A549 treated with Mapracorat at 1 μM for 4 hours (cell line): ENCODE data around the gene WWP2. TPM values are rescaled to one million over a fixed set of nuclear protein-coding genes. Genes with fewer than 3 reads are reported as not detected.

ENCODE experiments used
- total RNA-seq: library from RNA; stranded (reverse); fragments of 200-300 nt; extraction: Qiagen RNA extraction; gene quantifications from 5 replicates; pipeline ENCODE4 v1.2.3, GENCODE V29; 2022

The WWP2 gene
- 21.0 to 23.9 TPM (median 23.1 TPM) in 5 replicates for total RNA-seq

DNA sequence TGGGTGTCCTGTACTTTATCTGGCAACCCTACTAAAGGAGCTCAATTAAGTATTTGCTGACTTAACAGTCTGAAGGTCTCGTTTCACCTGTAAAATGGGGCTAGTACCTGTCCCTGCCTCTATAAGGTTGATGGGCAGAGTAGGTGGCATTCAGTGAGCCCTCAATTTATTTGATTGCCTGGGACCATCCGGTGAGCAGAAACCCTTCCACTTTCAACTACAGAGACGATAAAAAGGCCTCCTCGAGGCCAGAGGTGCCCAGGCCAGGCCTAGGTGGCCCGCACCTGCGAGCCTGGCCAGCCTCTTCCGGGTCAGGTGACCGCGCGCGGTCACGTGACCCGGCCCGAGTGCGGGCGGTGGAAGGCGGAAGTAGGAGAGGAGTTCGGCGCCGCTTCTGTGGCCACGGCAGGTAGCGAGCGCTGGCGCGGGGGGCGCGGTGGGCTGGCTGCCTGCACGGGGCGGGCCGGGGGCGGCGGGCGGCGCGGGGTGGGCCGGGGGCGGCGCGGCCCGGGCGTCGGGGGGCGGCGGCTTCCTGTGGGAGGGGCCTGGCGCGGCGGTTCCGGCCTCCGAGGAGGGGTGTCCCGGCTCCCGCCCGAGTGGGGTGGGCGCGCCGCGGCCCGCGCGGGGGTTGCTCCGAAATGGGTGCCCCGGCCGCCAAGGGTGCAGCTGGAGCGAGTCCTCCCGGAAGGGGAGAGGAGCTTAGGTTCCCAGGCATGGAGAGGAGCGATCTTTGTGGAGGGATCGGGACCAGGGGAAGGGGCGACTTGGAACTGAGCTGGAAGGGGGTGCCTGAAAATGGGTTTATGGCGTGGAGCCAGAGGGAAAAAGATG lies at the start of gene WWP2:
TSS of gene WWP2 (plus strand) at position 350 of the 831 bp plus-strand sequence. CDS start 24,679 bp downstream, outside the sequence.

DNA sequence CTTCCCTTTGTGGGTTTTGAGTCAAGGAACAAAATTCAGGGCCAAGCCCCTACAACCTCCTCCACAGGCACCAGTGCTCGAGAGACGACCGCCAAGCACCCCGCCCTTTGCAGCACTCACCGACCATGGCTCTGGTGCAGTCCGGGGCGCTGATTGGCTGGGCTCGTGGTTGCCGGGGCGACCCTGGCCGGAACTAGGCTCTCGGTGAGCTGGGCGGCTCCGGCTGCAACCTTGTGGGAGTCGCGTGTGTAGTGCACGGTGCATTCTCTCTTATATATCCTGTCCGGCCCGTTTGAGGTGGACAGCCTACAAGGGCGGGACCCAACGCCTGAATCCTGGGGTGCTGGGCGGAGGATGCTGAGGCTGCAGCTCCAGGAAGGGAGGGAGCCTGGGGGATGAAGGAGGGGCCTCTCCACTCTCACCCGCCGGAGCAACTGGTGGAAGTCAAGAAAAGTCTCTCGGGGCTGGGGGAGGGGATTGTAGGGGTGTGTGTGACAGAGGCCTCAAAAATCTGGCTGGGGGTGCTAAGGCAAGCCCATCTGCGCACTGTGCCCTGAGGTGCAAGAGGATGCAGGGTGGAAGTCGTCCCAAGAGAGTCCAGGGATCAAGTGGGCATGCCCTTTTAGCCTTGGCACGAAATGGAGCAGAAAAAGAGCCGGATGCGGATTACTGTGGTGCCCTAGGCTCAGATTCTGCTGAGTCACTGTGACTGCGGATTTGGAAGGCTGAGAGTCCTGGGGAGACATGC lies 35.6 kb upstream of the WWP2 start, which contains the start of gene NQO1:
TSS of gene NQO1 (minus strand) at position 248 of the 748 bp plus-strand sequence. CDS start at position 127, 121 bp downstream.

DNA sequence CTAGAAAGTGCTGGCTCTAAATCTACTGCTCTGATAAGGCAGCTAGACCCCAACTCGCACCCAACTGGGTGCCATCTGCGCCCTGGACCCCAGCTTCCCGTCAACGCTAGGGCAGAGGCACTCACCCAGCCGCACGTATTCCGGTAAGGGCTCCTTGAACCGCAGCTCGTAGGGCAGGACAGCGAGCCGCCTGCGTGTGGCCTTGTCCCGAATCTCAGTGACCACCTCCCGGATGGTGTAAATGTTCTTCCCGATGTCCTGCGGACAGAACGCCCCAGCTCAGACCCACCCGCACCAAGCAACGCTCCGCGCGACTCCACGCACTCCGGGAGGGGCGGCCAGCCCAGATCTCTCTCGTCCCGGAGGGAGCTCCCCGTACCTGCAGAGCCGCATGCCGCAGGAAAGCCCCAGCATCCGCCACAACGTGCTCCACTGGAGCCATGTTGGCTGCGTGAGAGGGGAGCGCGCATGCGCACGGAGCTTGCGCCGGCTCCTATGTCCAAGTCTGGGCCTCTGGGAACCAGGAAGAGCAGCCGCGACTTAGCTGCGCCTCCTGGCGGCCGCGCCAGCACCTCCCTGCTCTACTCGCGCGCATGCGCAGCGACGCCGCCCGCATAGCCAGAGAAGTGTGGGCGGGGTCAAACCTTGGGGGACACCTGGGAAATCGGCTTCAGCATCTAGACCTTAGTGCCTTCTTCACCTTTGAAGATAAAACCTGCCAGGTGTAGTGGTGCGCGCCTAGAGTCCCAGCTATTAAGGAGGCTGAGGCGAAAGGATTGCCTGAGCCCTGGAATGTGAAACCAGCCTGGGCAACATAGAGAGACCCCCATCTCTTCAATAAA lies 7.4 kb upstream of the WWP2 start, which contains the start of gene NOB1:
TSS of gene NOB1 (minus strand) at position 458 of the 842 bp plus-strand sequence. CDS start at position 442, 16 bp downstream.

DNA sequence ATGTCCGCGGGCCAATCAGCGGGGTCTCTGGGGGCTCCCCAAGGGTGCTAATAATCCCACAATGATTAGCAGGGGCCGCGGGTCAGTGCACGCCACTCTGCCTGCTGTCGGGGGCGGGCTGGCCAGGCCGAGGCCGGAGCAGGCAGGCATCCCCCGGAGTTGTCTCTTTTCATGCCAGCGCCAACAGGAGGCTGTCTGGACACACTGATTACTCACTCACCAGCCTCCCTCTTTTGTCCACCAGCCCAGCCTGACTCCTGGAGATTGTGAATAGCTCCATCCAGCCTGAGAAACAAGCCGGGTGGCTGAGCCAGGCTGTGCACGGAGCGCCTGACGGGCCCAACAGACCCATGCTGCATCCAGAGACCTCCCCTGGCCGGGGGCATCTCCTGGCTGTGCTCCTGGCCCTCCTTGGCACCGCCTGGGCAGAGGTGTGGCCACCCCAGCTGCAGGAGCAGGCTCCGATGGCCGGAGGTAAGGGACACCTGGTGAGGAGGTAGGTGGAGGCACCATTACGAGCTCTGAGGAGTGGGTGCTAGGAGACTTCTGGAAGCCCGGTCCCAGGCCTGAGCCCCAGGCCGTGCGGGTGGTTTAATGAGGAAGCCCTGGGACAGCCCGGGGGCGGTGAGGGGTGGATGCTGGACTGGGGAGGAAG lies 189.0 kb downstream of the WWP2 start, which contains the start of gene CLEC18A:
TSS of gene CLEC18A (plus strand) at position 318 of the 655 bp plus-strand sequence. CDS start at position 351, 33 bp downstream.

Other genes starting within 250 kb of the WWP2 start
- 4.0 to 7.1 TPM (median 5.7 TPM) in 5 replicates for gene NFAT5, start 196.4 kb upstream of the WWP2 start, total RNA-seq
- 2,344 to 2,461 TPM (median 2,449 TPM) in 5 replicates for gene NQO1, start 35.8 kb upstream of the WWP2 start, total RNA-seq
- 108 to 122 TPM (median 110 TPM) in 5 replicates for gene NOB1, start 7.4 kb upstream of the WWP2 start, total RNA-seq
- 0.09 to 0.23 TPM (median 0.14 TPM) in 4 of 5 replicates, not detected in the other for gene CLEC18A, start 189.0 kb downstream of the WWP2 start, total RNA-seq